Peyer's patch (tissue), 4 donors: ENCODE results near the gene KRT85.

Experiments used
- CTCF ChIP-seq, 6 experiments: fragments of 450-650 bp in 4 of 6; fragments of 200-600 bp in 2 of 6; sonication (generic) in 1 of 6; IDR thresholded peaks; one replicate each; pipeline ENCODE4 v1.5.1; 2017 to 2019; ENCODE audit warnings: antibody characterized with exemption in 6 of 6, mild to moderate bottlenecking in 3 of 6, moderate library complexity in 1 of 6
- POLR2A ChIP-seq, 2 donors: fragments of 450-650 bp; IDR thresholded peaks; one replicate each; pipeline ENCODE4 v1.5.1; 2017; ENCODE audit warnings: antibody characterized with exemption in 2 of 2, mild to moderate bottlenecking in 2 of 2, moderate library complexity in 2 of 2

GRCh38 chr12:52383331-52383730 is 16.1 kb upstream of the KRT85 start:
- TF ChIP-seq CTCF (IDR thresholded peaks at IDR 0.05) (no peak), POLR2A (IDR thresholded peaks at IDR 0.05) (no peak)
